Nephron (organoid): ENCODE results near the gene APBB2.
A peak's percentile ranks its signal among the peaks of the same experiment; 100 is the strongest.

Experiments used
- H3K27ac Mint-ChIP-seq, 3 experiments: 2 replicates each; pipeline ENCODE4 v1.8.0; 2020; ENCODE audit warnings: mixed read lengths in 3 of 3, mild to moderate bottlenecking in 2 of 3, moderate library complexity in 1 of 3
- H3K27me3 Mint-ChIP-seq: 2 replicates; pipeline ENCODE4 v1.8.0; 2021; ENCODE audit warnings: low read depth, mild to moderate bottlenecking, moderate library complexity, mixed read lengths
- H3K36me3 Mint-ChIP-seq: 2 replicates; pipeline ENCODE4 v1.8.0; 2020; ENCODE audit warnings: low read depth, mixed read lengths
- H3K4me1 Mint-ChIP-seq: 2 replicates; pipeline ENCODE4 v1.8.0; 2020; ENCODE audit warnings: mixed read lengths
- H3K4me3 Mint-ChIP-seq, 3 experiments: 2 replicates each; pipeline ENCODE4 v1.8.0; 2020; ENCODE audit warnings: mild to moderate bottlenecking in 3 of 3, mixed read lengths in 3 of 3, moderate library complexity in 2 of 3
- H3K9me3 Mint-ChIP-seq: 2 replicates; pipeline ENCODE4 v1.8.0; 2020; ENCODE audit warnings: mixed read lengths
- CTCF ChIP-seq, 3 experiments: fragments of 200-600 bp; sonication (generic); IDR thresholded peaks; one replicate each; pipeline ENCODE4 v1.5.0; 2021; ENCODE audit warnings: antibody characterized with exemption in 3 of 3; ENCODE audit not compliant: unreplicated experiment in 3 of 3

The APBB2 gene

GRCh38 chr4:40986375-40986774 lies 228.0 kb downstream of the APBB2 start:
- Mint-ChIP-seq H3K4me1 (peaks cover 42% of the 10 kb centered on the region), H3K9me3 (no peaks in the 10 kb centered on the region), H3K36me3 (no peaks in the 10 kb centered on the region), H3K4me3 (no peak overlapping the region), H3K27ac (peak overlapping the region in 1 of 3 experiments; percentile 50), H3K27me3 (no peaks in the 10 kb centered on the region)
- TF ChIP-seq CTCF (IDR thresholded peaks at IDR 0.05; ENCODE audit: unreplicated experiment in 3 of 3) = no peak

- Mint-ChIP-seq H3K4me3 (no peak overlapping the region), H3K27me3 (no peaks in the 10 kb centered on the region), H3K27ac (peak overlapping the region in 2 of 3 experiments; percentile 55 to 79), H3K9me3 (no peaks in the 10 kb centered on the region), H3K36me3 (no peaks in the 10 kb centered on the region), H3K4me1 (peaks cover 27% of the 10 kb centered on the region)
- no peak for TF ChIP-seq CTCF (IDR thresholded peaks at IDR 0.05; ENCODE audit: unreplicated experiment in 3 of 3)
Measured at GRCh38 chr4:40984051-40984450, 230.3 kb downstream of the APBB2 start.

- Mint-ChIP-seq H3K27ac (no peak overlapping the region), H3K9me3 (no peaks in the 10 kb centered on the region), H3K27me3 (no peaks in the 10 kb centered on the region), H3K36me3 (peaks cover 4% of the 10 kb centered on the region), H3K4me1 (peaks cover 9% of the 10 kb centered on the region), H3K4me3 (no peak overlapping the region)
- TF ChIP-seq CTCF (IDR thresholded peaks at IDR 0.05; ENCODE audit: unreplicated experiment in 3 of 3) = peak in 1 of 3 experiments; percentile 10
Measured at GRCh38 chr4:40980318-40980883, 233.9 kb downstream of the APBB2 start.

- H3K36me3 Mint-ChIP-seq = peaks cover 4% of the 10 kb centered on the region
- no peaks in the 10 kb centered on the region for H3K27me3 Mint-ChIP-seq
- peaks cover 4% of the 10 kb centered on the region for H3K4me1 Mint-ChIP-seq
- H3K4me3 Mint-ChIP-seq = no peak overlapping the region
- H3K9me3 Mint-ChIP-seq = no peaks in the 10 kb centered on the region
- no peak overlapping the region for H3K27ac Mint-ChIP-seq
- TF ChIP-seq CTCF (IDR thresholded peaks at IDR 0.05; ENCODE audit: unreplicated experiment in 3 of 3) = no peak
Measured at GRCh38 chr4:40978548-40978947, 235.8 kb downstream of the APBB2 start.

GRCh38 chr4:40976343-40976742 lies 238.0 kb downstream of the APBB2 start:
- H3K36me3 Mint-ChIP-seq = peaks cover 9% of the 10 kb centered on the region
- peak; percentile 71 to 87 (median 72) for TF ChIP-seq CTCF (IDR thresholded peaks at IDR 0.05; ENCODE audit: unreplicated experiment in 3 of 3)
- H3K9me3 Mint-ChIP-seq = no peaks in the 10 kb centered on the region
- H3K4me3 Mint-ChIP-seq = no peak overlapping the region
- no peaks in the 10 kb centered on the region for H3K27me3 Mint-ChIP-seq
- H3K4me1 Mint-ChIP-seq = peaks cover 4% of the 10 kb centered on the region
- H3K27ac Mint-ChIP-seq = peak overlapping the region in 1 of 3 experiments; percentile 30

- Mint-ChIP-seq H3K27ac (no peak overlapping the region), H3K4me3 (no peak overlapping the region), H3K36me3 (peaks cover 6% of the 10 kb centered on the region), H3K4me1 (peaks cover 10% of the 10 kb centered on the region), H3K9me3 (no peaks in the 10 kb centered on the region), H3K27me3 (no peaks in the 10 kb centered on the region)
- no peak for TF ChIP-seq CTCF (IDR thresholded peaks at IDR 0.05; ENCODE audit: unreplicated experiment in 3 of 3)
Measured at GRCh38 chr4:40972722-40973121, 241.6 kb downstream of the APBB2 start.
